GM21423 (cell line): ENCODE measurements around the gene PTPN1.

Experiments used
- ATAC-seq: cut with Tn5 transposase; IDR thresholded peaks from one replicate; pipeline ENCODE4 v1.9.1; 2021; ENCODE audit warnings: mild to moderate bottlenecking, moderate library complexity; ENCODE audit not compliant: unreplicated experiment

PTPN1 gene

DNA sequence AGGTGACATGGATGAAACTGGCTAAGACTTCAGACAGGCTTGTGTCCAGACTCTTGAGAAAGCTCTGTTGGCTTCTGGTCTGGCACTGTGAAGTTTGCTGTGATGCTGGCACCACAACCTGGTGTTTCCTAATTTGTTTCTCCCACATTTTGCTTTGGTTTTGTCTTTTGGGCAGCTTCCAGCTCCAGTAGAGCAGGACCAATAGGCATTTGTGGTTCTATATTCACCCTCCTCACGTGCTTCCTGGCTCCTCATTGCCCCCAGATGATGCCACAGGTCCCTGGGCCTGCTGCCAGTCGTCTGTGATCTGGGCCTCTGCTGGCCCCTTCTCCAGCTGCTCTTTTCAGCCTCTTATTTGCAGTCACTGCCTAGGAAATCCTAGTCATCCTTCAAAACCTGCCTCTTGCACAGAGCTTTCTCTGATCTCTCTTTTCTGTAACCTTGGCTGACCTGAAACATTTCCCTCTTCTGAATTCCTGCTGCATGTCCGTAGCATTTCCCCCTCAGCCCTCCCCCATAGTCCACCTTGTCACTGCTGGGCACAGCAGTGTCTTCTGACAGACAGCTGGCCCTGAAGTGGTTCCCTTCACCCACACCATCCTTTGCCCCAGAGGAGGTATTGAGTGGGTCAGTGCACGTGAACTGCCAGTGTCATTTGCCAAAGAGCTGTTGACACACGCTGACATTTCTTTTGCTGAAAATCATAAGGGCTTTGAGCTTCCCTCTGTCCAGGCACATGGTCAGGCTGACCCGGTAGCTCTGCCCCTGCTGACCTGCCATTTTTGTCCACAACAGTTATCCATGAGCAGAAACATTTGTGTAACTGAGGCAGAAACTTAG lies 63.0 kb downstream of the PTPN1 start:
- no peak for ATAC-seq

DNA sequence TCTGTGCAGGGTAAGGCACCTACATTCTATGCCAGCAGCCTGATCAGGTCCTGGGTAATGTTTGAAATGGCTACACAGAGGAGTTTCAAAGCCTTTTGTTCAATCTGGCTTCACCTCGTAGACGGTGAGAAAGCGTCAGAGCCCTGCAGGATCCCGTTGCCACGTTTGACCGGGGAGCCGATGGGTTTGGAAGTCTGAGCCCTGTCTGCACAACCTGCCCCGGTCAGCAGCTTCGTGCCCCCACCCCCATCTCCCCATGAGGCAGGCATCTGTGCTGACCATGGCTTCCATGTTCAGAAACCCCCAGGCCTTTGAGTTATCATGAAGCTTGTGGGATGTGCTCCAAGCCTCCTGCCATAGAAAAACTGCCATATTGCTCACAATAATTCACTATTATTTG lies 63.9 kb downstream of the PTPN1 start:
- ATAC-seq, result no peak

DNA sequence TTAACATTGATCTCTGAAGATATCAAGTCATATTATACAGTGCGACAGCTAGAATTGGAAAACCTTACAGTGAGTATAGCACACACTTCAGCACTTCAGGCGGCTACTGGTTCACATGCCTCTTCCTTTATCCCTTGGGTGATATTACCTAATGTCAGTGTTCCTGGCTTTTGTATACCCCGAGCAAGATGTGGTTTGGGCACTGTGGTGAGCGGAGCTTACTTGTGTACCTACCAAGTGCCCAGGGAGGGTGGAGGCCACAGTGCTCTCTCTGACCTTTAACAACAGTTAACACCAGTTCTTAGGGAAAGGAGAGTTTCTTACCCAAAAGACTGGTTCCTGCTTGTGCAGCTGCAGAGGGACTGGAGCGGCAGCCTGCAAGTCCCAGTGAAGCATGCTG lies 64.4 kb downstream of the PTPN1 start:
- no peak for ATAC-seq

DNA sequence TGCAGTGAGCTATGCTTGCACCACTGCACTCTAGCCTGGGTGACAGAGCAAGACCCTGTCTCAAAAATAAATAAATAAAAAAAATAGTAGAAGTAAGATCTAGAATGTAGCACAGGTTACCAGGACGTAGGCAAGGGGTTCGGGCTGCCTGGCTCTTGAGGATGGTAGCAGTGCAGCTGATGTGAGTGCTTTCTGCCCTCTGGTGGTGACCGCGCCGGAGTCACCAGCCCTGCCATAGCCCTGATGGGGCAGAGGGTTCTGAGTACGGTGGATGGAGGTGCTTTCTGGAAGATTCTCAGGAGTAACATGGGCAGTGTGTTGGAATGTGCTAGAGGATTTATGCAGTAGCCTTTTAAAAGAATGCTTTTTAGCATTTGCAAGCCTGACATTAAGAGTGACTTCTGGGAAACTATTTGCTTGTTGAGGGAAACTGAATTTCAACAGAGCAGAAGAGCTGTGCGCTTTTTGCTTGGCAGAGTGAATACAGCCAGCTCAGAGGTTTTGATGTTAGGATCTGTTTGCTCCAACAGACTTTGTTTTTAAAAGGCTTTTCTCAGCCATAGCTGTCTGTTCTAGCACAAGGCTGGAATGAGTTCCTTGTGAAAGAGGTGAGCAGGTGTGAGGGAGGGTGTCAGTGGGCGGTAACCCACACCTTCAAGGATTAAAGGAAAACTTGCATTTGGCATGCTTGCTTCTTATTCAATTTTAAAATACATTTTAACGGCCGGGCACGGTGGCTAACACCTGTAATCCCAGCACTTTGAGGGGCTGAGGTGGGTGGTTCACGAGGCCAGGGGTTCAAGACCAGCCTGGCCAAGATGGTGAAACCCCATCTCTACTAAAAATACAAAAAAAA lies 65.9 kb downstream of the PTPN1 start:
- no peak for ATAC-seq

DNA sequence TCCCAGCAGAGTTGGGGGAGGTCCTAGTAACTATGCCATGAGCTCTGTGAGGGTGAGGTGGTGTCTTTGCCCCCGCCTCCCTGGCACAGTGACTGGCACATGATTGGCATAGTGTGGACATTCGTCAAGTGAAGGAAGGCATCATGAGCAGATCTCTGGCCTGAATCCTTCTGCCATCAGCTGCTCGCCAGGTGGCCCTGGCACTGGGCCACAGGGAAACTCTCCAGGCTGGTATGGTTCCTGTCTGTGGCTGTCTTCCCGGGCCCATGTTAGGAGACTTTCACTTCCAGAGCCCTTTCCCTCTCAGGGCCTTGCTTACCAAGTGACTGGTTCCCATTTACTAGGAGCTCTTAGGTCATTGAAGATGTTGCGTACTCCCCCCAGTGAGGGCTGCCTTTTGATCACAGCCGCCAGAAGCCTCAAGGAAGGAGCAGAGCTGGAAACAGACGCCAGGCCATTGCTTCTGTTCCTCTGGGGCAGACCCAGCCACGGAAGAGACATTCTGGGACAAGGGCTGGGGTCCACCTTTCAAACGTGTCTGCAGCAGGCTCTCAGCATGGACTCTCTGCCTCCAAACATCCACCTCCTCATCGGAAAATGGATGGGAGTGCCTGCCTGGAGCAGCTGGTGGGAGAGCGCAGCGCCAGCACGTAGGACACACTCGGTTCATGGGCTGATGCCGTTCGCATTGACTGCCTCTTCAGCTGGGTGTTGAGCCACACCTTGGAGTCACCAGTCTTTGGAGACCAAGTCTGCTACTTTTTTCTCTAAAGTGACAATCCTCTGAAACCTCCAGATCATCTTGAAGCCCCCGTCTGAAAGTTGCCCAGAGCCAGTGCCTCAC lies 67.2 kb downstream of the PTPN1 start:
- no peak for ATAC-seq

DNA sequence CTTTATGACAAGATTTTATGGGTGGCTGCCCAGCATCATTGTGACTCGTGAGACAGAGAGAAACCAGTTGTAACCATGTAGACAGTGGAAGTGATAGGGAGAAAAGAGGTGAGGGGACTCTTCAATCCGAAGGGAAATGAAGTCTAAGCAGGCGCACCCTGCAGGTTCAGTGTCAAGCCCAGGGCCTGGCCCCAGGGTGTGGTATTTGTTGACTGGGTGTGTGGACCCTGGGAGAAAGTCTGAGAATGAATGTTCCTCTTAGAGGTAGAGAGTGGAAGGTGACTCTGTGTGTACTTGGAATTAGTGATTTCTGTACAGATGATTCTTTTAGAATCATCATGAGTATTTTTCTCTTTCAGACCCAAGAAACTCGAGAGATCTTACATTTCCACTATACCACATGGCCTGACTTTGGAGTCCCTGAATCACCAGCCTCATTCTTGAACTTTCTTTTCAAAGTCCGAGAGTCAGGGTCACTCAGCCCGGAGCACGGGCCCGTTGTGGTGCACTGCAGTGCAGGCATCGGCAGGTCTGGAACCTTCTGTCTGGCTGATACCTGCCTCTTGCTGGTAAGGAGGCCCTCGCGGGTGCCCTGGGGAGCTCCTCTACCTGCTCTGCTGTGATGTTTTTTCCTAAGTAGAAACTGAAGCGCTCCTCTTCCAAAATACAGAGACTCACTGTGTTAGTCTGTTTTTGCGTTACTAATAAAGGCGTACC lies 68.0 kb downstream of the PTPN1 start:
- ATAC-seq, result no peak

DNA sequence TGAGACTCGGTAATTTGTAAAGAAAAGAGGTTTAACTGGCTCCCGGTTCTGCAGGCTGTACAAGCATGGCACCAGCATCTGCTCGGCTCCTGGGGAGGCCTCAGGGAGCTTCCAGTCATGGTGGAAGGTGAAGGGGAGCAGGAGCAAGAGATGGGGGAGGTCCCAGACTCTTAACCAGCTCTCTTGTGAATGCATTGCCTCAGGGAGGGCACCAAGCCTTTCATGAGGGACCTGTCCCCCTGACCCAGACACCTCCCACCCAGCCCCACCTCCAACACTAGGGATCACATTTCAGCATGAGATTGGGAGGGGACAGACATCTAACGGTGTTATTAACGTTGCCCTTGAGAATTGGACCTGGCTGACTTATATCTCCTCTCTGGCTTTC lies 68.6 kb downstream of the PTPN1 start:
- ATAC-seq, result no peak

DNA sequence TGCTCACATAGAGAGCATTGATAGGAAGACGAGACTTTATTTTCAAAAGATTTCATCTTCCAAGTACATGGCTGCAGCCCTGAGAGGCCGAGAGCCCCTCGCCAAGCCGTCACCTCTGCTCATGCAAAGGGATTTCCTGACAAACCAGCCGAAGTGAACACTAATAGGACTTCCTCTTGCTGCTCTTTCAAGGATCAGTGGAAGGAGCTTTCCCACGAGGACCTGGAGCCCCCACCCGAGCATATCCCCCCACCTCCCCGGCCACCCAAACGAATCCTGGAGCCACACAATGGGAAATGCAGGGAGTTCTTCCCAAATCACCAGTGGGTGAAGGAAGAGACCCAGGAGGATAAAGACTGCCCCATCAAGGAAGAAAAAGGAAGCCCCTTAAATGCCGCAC lies 69.3 kb downstream of the PTPN1 start:
- ATAC-seq, result no peak

DNA sequence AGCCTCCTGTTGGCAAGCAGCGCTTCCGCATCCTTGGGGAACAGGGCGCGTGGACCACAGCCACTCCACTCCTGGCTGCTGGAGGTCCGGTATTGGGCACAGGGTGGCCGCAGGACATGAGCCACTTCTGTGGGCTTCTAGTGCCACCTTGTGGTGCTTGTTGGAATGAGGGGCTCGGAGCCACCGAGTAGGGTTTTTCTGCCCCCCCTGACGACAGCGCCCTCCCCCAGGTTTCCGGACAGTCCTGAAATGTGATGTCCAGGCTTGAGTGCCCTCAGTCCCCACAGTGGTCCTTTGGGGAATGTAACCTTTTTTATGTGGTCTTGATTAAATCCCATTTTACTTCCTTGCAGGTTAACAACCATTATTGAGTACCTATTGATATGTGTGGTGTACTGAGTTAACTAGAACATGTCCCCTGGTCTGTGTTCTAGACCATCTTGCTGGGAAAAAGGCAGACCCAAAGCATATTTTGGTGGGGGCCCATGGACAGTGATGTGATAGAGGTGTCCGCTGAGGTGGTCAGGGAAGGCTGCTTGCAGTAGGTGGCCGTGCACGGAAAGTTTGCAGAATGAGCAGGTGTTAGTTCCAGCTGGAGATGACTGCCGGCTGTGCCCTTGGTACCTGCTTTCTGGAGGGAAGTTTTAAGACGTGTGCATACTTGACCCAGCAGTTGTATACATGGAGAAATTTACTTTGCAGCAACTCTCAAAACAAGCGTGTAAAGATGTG lies 70.0 kb downstream of the PTPN1 start:
- no peak for ATAC-seq

DNA sequence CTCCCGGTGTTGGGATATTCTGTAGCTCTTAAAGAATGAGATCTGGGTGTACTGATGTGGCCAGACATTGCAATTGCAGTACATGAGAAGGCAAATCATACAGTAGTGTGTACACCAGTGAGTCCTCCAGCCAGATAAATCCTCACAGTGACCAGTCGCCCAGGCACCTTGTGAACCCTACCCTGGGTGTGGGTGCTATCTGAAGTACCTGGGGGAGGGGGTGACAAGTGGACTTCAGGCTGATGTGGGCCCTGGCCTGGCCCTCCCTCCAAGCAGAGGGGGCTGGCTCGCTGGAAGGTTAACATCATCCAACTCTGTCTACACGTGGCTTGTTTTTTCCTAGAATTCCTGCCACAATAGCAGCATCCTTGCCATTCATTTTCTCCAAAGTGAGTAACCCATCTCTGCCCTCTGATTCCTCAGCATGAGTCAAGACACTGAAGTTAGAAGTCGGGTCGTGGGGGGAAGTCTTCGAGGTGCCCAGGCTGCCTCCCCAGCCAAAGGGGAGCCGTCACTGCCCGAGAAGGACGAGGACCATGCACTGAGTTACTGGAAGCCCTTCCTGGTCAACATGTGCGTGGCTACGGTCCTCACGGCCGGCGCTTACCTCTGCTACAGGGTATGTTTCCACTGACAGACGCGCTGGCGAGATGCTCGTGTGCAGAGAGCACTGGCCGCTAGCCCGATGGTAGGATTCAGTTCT lies 70.8 kb downstream of the PTPN1 start:
- no peak for ATAC-seq

DNA sequence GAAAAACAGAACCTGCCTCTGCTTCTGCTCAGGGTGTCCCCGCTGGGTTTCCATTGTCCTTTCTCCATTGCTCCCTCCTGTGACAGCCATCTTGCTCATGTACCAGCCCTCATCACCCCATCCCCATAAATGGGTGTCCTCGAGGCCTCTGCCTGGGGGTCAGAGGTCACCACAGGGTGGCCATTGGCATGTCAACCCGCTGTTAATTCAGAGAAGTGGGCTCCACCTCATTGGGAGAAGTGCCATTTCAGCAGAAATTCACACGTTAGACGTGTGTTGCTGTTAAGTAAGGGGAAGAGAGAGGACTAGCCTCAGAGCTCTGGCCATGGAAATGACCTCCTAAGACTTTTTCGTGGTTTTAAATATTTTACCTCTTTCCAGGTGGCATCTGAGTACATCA lies 71.9 kb downstream of the PTPN1 start:
- ATAC-seq, result no peak

DNA sequence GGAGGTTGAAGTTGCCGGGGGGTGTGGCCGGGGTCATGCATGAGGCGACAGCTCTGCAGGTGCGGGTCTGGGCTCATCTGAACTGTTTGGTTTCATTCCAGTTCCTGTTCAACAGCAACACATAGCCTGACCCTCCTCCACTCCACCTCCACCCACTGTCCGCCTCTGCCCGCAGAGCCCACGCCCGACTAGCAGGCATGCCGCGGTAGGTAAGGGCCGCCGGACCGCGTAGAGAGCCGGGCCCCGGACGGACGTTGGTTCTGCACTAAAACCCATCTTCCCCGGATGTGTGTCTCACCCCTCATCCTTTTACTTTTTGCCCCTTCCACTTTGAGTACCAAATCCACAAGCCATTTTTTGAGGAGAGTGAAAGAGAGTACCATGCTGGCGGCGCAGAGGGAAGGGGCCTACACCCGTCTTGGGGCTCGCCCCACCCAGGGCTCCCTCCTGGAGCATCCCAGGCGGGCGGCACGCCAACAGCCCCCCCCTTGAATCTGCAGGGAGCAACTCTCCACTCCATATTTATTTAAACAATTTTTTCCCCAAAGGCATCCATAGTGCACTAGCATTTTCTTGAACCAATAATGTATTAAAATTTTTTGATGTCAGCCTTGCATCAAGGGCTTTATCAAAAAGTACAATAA lies 72.5 kb downstream of the PTPN1 start:
- no peak for ATAC-seq

DNA sequence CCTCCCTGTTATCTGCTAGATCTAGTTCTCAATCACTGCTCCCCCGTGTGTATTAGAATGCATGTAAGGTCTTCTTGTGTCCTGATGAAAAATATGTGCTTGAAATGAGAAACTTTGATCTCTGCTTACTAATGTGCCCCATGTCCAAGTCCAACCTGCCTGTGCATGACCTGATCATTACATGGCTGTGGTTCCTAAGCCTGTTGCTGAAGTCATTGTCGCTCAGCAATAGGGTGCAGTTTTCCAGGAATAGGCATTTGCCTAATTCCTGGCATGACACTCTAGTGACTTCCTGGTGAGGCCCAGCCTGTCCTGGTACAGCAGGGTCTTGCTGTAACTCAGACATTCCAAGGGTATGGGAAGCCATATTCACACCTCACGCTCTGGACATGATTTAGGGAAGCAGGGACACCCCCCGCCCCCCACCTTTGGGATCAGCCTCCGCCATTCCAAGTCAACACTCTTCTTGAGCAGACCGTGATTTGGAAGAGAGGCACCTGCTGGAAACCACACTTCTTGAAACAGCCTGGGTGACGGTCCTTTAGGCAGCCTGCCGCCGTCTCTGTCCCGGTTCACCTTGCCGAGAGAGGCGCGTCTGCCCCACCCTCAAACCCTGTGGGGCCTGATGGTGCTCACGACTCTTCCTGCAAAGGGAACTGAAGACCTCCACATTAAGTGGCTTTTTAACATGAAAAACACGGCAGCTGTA lies 73.4 kb downstream of the PTPN1 start:
- no peak for ATAC-seq

DNA sequence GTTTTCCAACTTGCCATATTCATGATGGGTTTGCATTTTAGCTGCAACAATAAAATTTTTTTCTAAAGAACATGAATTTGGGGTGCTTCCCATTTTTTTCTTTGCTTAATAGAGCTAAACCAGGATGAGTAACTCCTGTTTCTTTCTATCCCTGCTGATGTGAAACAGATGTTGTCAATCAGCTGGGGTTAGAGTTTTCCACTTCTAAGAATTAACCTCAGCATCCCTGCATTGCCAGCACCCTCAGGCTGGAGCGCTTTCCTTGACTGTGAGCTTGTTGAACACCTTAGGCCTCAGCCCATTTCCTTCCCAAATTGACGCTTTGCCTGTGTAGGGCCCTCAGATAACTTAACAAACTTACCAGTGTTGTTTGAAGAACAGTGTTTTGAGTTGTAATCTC lies 74.5 kb downstream of the PTPN1 start:
- no peak for ATAC-seq

DNA sequence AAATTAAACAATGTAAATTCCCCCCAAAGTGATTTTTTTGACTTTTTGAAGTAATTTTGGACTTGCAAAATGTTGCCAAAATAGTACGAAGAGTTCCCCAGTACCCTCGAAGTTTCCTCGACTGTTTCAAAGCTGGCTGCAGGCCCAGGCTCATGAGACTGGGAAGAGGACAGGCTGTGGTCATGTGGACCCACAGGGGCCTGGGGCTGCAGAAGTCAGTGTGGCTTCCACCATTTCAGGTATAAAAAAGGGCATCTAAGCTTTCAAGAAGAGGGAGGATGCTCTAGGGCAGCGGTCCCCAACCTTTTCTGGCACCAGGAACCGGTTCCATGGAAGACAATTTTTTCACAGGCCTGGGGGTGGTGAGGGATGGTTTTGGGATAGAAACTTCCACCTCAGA lies 75.0 kb downstream of the PTPN1 start:
- ATAC-seq, result no peak

DNA sequence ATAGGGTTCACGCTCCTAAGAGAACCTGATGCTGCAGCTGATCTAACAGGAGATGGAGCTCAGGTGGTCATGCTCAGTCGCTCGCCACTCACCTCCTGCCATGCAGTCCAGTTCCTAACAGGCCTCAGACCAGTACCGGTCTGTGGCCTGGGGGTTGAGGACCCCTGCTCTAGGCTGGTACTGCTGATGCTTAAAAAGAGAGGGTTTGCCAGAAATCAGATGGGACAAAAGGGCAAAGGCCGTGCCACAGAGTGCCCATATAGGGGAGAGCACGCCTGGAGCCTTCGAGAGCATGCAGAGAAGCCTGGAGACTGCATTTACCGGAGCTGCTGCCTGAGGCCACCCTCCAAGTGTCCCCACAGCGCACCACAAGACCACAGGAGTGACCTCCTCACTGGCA lies 75.5 kb downstream of the PTPN1 start:
- ATAC-seq, result no peak

DNA sequence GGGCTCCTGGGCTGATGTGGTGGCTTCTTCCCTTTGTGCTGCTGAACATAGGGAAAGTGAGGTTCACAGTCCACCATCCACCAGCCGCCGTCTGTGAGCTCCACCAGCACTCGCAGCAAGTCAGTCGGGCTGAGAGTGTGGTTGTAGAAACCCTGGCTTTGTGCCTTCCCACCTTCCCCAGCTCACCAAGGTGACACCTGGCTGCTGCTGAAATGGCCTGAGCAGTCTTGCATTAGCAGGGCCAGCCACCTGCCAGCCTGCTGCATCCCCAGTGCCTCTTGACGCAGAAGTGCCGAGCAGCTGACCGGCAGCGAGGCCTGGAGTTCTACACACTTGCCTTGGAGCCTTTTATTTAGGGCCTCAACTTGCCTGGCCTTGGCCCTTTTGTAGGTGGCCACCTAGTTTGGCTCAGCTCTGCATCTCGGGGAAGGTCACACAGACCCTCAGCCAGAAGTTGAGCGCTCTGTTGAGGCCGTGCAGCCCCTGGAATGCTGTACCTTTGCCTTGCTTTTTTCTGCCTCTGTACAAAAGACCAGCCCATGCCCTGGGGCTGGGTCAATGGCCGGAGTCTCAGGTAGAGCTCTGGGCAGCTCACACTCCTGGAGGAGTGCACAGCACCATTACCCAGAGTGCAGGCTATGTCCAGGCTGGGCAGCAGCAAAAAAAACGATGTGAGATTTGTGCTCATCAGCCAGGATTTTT lies 76.5 kb downstream of the PTPN1 start:
- ATAC-seq, result no peak
